CD4-positive, alpha-beta T cell (primary cell): ENCODE data around the gene WFDC5. TPM values are rescaled to one million over a fixed set of nuclear protein-coding genes. Genes with fewer than 3 reads are reported as not detected.

Experiments
- ATAC-seq: fragments of 200-7000 bp; cut with Tn5 transposase; one replicate; pipeline ENCODE4 v1.10.0; 2022; ENCODE audit warnings: mild to moderate bottlenecking; ENCODE audit not compliant: poor library complexity
- CTCF ChIA-PET: fragments of 350-600 bp; sonication (Branson Sonifier 250); formaldehyde crosslinking; loops from one replicate; lab custom pipeline; 2021; ENCODE audit warnings: antibody characterized with exemption, inconsistent platforms; lab: Charles Lee
- POLR2A ChIA-PET: fragments of 350-600 bp; sonication (Branson Sonifier 250); formaldehyde crosslinking; loops from one replicate; lab custom pipeline; 2021; ENCODE audit warnings: antibody characterized with exemption, inconsistent platforms; lab: Charles Lee
- DNase-seq, 14 experiments: peaks; one replicate each; pipeline ENCODE4 v3.0.0-alpha.2; 2013 to 2020; ENCODE audit warnings: mixed read lengths in 2 of 14
- H3K27ac ChIP-seq, 2 donors: one replicate each; pipeline versions ENCODE4 v1.5.1 to v1.7.0; 2013; ENCODE audit warnings: low read length in 2 of 2, low read depth in 1 of 2, mild to moderate bottlenecking in 1 of 2
- H3K27me3 ChIP-seq, 2 experiments: 1 replicate in 1 of 2; 2 replicates in 1 of 2; pipeline versions ENCODE4 v1.6.1 to v1.7.0; 2013; ENCODE audit warnings: low read length in 2 of 2, control low read depth in 1 of 2, mild to moderate bottlenecking in 1 of 2, moderate library complexity in 1 of 2; ENCODE audit not compliant: insufficient read depth in 2 of 2, control insufficient read depth in 1 of 2
- H3K36me3 ChIP-seq: one replicate; pipeline ENCODE4 v1.6.1; 2013; ENCODE audit warnings: low read length, control low read depth; ENCODE audit not compliant: insufficient read depth
- H3K4me1 ChIP-seq: one replicate; pipeline ENCODE4 v1.6.1; 2013; ENCODE audit warnings: low read length, control low read depth; ENCODE audit not compliant: insufficient read depth
- H3K4me3 ChIP-seq: one replicate; pipeline ENCODE4 v1.5.1; 2013; ENCODE audit warnings: mild to moderate bottlenecking, low read length, moderate library complexity
- H3K9me3 ChIP-seq, 2 experiments: 1 replicate in 1 of 2; 2 replicates in 1 of 2; pipeline versions ENCODE4 v1.6.1 to v1.7.0; 2013; ENCODE audit warnings: low read length in 2 of 2, mild to moderate bottlenecking in 2 of 2, control low read depth in 1 of 2, moderate library complexity in 1 of 2; ENCODE audit not compliant: control insufficient read depth in 1 of 2, insufficient read depth in 1 of 2
- H3K27ac Mint-ChIP-seq: one replicate; pipeline ENCODE4 v1.8.0; 2020; ENCODE audit warnings: mixed read lengths
- H3K27me3 Mint-ChIP-seq: one replicate; pipeline ENCODE4 v1.8.0; 2021; ENCODE audit warnings: mixed read lengths
- H3K36me3 Mint-ChIP-seq: one replicate; pipeline ENCODE4 v1.8.0; 2021; ENCODE audit warnings: low read depth, mixed read lengths
- H3K4me1 Mint-ChIP-seq: one replicate; pipeline ENCODE4 v1.8.0; 2021; ENCODE audit warnings: low read depth, mixed read lengths
- H3K4me3 Mint-ChIP-seq: one replicate; pipeline ENCODE4 v1.8.0; 2020; ENCODE audit warnings: mild to moderate bottlenecking, mixed read lengths
- H3K9me3 Mint-ChIP-seq: one replicate; pipeline ENCODE4 v1.8.0; 2020; ENCODE audit warnings: mixed read lengths
- intact Hi-C, 2 experiments: fragments of 100-400 bp; cut with DNase I in 1 of 2; cut with micrococcal nuclease in 1 of 2; formaldehyde crosslinking; loops; one replicate each; pipeline versions ENCODE4 v1.15.1 to v1.9.0; 2023 to 2025; cut with DNase I, micrococcal nuclease
- total RNA-seq, 174 experiments: library from RNA in 2 of 174; stranded (reverse) in 2 of 174; gene quantifications; one replicate each; pipeline ENCODE4 v1.2.3 and lab custom pipeline; 2021 to 2026
- TF ChIP-seq, protein P1 (sequence below): fragments of 200-600 bp; IDR thresholded peaks from one replicate; pipeline ENCODE4 v1.8.0; 2022; ENCODE audit warnings: antibody characterized with exemption, mild to moderate bottlenecking

Gene WFDC5
- total RNA-seq, 2 experiments from 2014 or later, result not detected

- Mint-ChIP-seq H3K27me3 (no peaks in the 10 kb centered on the region), H3K27ac (no peak overlapping the region), H3K4me3 (no peak overlapping the region), H3K9me3 (peaks cover 4% of the 10 kb centered on the region), H3K4me1 (peaks cover 8% of the 10 kb centered on the region), H3K36me3 (peaks cover 99% of the 10 kb centered on the region)
- POLR2A ChIA-PET, result interaction anchor here (0.6 kb wide), 1 partner anchor 99 kb away, joined by 3 read pairs; no protein-coding TSS in a partner anchor
- TF ChIP-seq, protein P1, sequence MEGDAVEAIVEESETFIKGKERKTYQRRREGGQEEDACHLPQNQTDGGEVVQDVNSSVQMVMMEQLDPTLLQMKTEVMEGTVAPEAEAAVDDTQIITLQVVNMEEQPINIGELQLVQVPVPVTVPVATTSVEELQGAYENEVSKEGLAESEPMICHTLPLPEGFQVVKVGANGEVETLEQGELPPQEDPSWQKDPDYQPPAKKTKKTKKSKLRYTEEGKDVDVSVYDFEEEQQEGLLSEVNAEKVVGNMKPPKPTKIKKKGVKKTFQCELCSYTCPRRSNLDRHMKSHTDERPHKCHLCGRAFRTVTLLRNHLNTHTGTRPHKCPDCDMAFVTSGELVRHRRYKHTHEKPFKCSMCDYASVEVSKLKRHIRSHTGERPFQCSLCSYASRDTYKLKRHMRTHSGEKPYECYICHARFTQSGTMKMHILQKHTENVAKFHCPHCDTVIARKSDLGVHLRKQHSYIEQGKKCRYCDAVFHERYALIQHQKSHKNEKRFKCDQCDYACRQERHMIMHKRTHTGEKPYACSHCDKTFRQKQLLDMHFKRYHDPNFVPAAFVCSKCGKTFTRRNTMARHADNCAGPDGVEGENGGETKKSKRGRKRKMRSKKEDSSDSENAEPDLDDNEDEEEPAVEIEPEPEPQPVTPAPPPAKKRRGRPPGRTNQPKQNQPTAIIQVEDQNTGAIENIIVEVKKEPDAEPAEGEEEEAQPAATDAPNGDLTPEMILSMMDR, result no peak
- Histone ChIP-seq H3K27ac (no peak overlapping the region), H3K27me3 (no peaks in the 10 kb centered on the region), H3K4me3 (no peak overlapping the region), H3K4me1 (no peaks in the 10 kb centered on the region), H3K9me3 (peaks cover 9 to 12% of the 10 kb centered on the region in 2 experiments), H3K36me3 (peaks cover 81% of the 10 kb centered on the region)
- DNase-seq (peak in 1 of 14 experiments; percentile 14), ATAC-seq (peak; percentile 56)
- intact Hi-C loops, result no loop called here
- CTCF ChIA-PET, result no interaction called here
Measured at GRCh38 chr20:45080867-45081624, 33.9 kb downstream of the WFDC5 start.

GRCh38 chr20:45077559-45077958 lies 37.4 kb downstream of the WFDC5 start:
- Mint-ChIP-seq H3K4me3 (no peak overlapping the region), H3K36me3 (peaks cover 99% of the 10 kb centered on the region), H3K27me3 (no peaks in the 10 kb centered on the region), H3K27ac (no peak overlapping the region), H3K4me1 (peaks cover 10% of the 10 kb centered on the region), H3K9me3 (peaks cover 4% of the 10 kb centered on the region)
- peaks cover 5 to 12% of the 10 kb centered on the region in 2 experiments for H3K9me3 ChIP-seq
- ChIA-PET POLR2A (no interaction called here), CTCF (no interaction called here)
- no peak for ATAC-seq
- H3K4me1 ChIP-seq, result no peaks in the 10 kb centered on the region
- intact Hi-C loops, result no loop called here
- TF ChIP-seq, protein P1, result no peak
- peaks cover 97% of the 10 kb centered on the region for H3K36me3 ChIP-seq
- no peak overlapping the region for H3K4me3 ChIP-seq
- DNase-seq, result no peak
- H3K27me3 ChIP-seq, result no peaks in the 10 kb centered on the region
- no peak overlapping the region for H3K27ac ChIP-seq

DNA sequence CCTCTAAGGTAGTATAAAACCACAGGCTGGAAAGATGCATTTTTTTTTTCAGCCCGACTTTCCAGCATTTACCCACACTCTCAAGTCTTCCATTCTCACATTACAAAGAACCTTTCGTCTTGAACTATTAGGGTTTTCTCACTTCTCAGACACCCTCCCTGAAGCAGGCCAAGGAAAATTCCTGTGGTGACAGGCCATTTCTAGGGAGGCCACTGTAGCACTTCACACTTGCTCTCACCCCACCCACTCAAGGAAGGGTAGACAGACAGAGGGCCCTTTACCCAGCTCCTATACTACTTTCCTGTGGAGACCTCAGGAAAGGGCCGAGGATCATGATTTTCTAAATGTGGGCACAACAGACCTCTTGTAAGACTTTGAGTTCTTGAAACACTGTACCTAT lies 41.8 kb downstream of the WFDC5 start:
- H3K36me3 Mint-ChIP-seq, result peaks cover 96% of the 10 kb centered on the region
- H3K9me3 ChIP-seq, result peaks cover 0 to 2% of the 10 kb centered on the region in 2 experiments
- DNase-seq (no peak), ATAC-seq (no peak)
- peak overlapping the region; percentile 74 for H3K27ac Mint-ChIP-seq
- H3K4me1 ChIP-seq, result peaks cover 10% of the 10 kb centered on the region
- CTCF ChIA-PET, result interaction anchor here (1.3 kb wide), 1 partner anchor 25 kb away, joined by 3 read pairs; no protein-coding TSS in a partner anchor
- H3K4me3 Mint-ChIP-seq, result no peak overlapping the region
- H3K27me3 ChIP-seq, result no peaks in the 10 kb centered on the region
- H3K36me3 ChIP-seq, result peaks cover 76% of the 10 kb centered on the region
- H3K27me3 Mint-ChIP-seq, result no peaks in the 10 kb centered on the region
- intact Hi-C loops, result no loop called here
- no peak overlapping the region for H3K4me3 ChIP-seq
- peaks cover 40% of the 10 kb centered on the region for H3K4me1 Mint-ChIP-seq
- no peak overlapping the region for H3K27ac ChIP-seq
- POLR2A ChIA-PET, result no interaction called here
- TF ChIP-seq, protein P1, result no peak
- no peaks in the 10 kb centered on the region for H3K9me3 Mint-ChIP-seq
